Subcutaneous adipose tissue (tissue), 4 donors: ENCODE measurements around the gene DDI2. TPM values are rescaled to one million over a fixed set of nuclear protein-coding genes. Genes with fewer than 3 reads are reported as not detected.

Experiments
- CTCF ChIP-seq: fragments of 450-650 bp; IDR thresholded peaks from one replicate; pipeline ENCODE4 v1.5.1; 2016; ENCODE audit warnings: low read depth, mild to moderate bottlenecking, control low read depth, antibody characterized with exemption, moderate library complexity
- total RNA-seq, 4 donors: library from RNA; depleted of rRNA; stranded (reverse); fragments of >200 nt; gene quantifications; one replicate each; pipeline ENCODE4 v1.1.0, GENCODE V29; 2016

The DDI2 gene
- total RNA-seq, 4 donors from 2014 or later, result 88.1 to 124 (median 115) TPM

- no peak for TF ChIP-seq CTCF
Observed at GRCh38 chr1:15577691-15578090, 39.6 kb upstream of the DDI2 start.

- TF ChIP-seq CTCF, result no peak
Observed at GRCh38 chr1:15578921-15579682, 38.2 kb upstream of the DDI2 start.

- no peak for TF ChIP-seq CTCF
Observed at GRCh38 chr1:15579683-15580047, 37.6 kb upstream of the DDI2 start.

- no peak for TF ChIP-seq CTCF
Observed at GRCh38 chr1:15583016-15583706, 34.1 kb upstream of the DDI2 start.

GRCh38 chr1:15584489-15585363 is 32.5 kb upstream of the DDI2 start, which contains the start of gene AGMAT:
Gene AGMAT (minus strand): TSS chr1:15585051. CDS start chr1:15584967, 84 bp downstream.
- no peak for TF ChIP-seq CTCF

- TF ChIP-seq CTCF, result no peak
Observed at GRCh38 chr1:15592285-15592684, 25.0 kb upstream of the DDI2 start.
